Nephron (organoid): ENCODE results near the gene IL2RG.
A peak's percentile ranks its signal among the peaks of the same experiment; 100 is the strongest.

Experiments
- H3K27ac Mint-ChIP-seq, 3 experiments: 2 replicates each; pipeline ENCODE4 v1.8.0; 2020; ENCODE audit warnings: mixed read lengths in 3 of 3, mild to moderate bottlenecking in 2 of 3, moderate library complexity in 1 of 3
- H3K27me3 Mint-ChIP-seq: 2 replicates; pipeline ENCODE4 v1.8.0; 2021; ENCODE audit warnings: low read depth, mild to moderate bottlenecking, moderate library complexity, mixed read lengths
- H3K36me3 Mint-ChIP-seq: 2 replicates; pipeline ENCODE4 v1.8.0; 2020; ENCODE audit warnings: low read depth, mixed read lengths
- H3K4me1 Mint-ChIP-seq: 2 replicates; pipeline ENCODE4 v1.8.0; 2020; ENCODE audit warnings: mixed read lengths
- H3K4me3 Mint-ChIP-seq, 3 experiments: 2 replicates each; pipeline ENCODE4 v1.8.0; 2020; ENCODE audit warnings: mild to moderate bottlenecking in 3 of 3, mixed read lengths in 3 of 3, moderate library complexity in 2 of 3
- H3K9me3 Mint-ChIP-seq: 2 replicates; pipeline ENCODE4 v1.8.0; 2020; ENCODE audit warnings: mixed read lengths
- CTCF ChIP-seq, 3 experiments: fragments of 200-600 bp; sonication (generic); IDR thresholded peaks; one replicate each; pipeline ENCODE4 v1.5.0; 2021; ENCODE audit warnings: antibody characterized with exemption in 3 of 3; ENCODE audit not compliant: unreplicated experiment in 3 of 3

IL2RG gene

GRCh38 chrX:71111141-71111843 is at the start of gene IL2RG:
IL2RG (minus strand) TSS chrX:71111577; CDS start chrX:71111539, 38 bp downstream.
- no peak within 1 kb of the TSS for H3K27ac Mint-ChIP-seq
- no peaks in the 10 kb centered on the region for H3K36me3 Mint-ChIP-seq
- no peak for TF ChIP-seq CTCF (IDR thresholded peaks at IDR 0.05; ENCODE audit: unreplicated experiment in 3 of 3)
- H3K9me3 Mint-ChIP-seq: peaks cover 3% of the 10 kb centered on the region
- peaks cover 31% of the 10 kb centered on the region for H3K4me1 Mint-ChIP-seq
- H3K27me3 Mint-ChIP-seq: no peaks in the 10 kb centered on the region
- peak within 1 kb of the TSS in 1 of 3 experiments; percentile 26 for H3K4me3 Mint-ChIP-seq

GRCh38 chrX:71160475-71160874 is 49.1 kb upstream of the IL2RG start:
- H3K36me3 Mint-ChIP-seq: no peaks in the 10 kb centered on the region
- H3K4me3 Mint-ChIP-seq: no peak overlapping the region
- H3K4me1 Mint-ChIP-seq: no peaks in the 10 kb centered on the region
- no peak overlapping the region for H3K27ac Mint-ChIP-seq
- TF ChIP-seq CTCF (IDR thresholded peaks at IDR 0.05; ENCODE audit: unreplicated experiment in 3 of 3): no peak
- H3K9me3 Mint-ChIP-seq: peaks cover 9% of the 10 kb centered on the region
- H3K27me3 Mint-ChIP-seq: no peaks in the 10 kb centered on the region

- no peak for TF ChIP-seq CTCF (IDR thresholded peaks at IDR 0.05; ENCODE audit: unreplicated experiment in 3 of 3)
- no peak overlapping the region for H3K27ac Mint-ChIP-seq
- no peaks in the 10 kb centered on the region for H3K27me3 Mint-ChIP-seq
- H3K9me3 Mint-ChIP-seq: peaks cover 9% of the 10 kb centered on the region
- no peaks in the 10 kb centered on the region for H3K4me1 Mint-ChIP-seq
- H3K4me3 Mint-ChIP-seq: no peak overlapping the region
- H3K36me3 Mint-ChIP-seq: no peaks in the 10 kb centered on the region
Measured at GRCh38 chrX:71159335-71159734, 48.0 kb upstream of the IL2RG start.

GRCh38 chrX:71158603-71159002 is 47.2 kb upstream of the IL2RG start:
- TF ChIP-seq CTCF (IDR thresholded peaks at IDR 0.05; ENCODE audit: unreplicated experiment in 3 of 3): no peak
- Mint-ChIP-seq H3K36me3 (no peaks in the 10 kb centered on the region), H3K27me3 (no peaks in the 10 kb centered on the region), H3K27ac (peak overlapping the region in 1 of 3 experiments; percentile 3), H3K4me3 (no peak overlapping the region), H3K4me1 (no peaks in the 10 kb centered on the region), H3K9me3 (peaks cover 6% of the 10 kb centered on the region)

- H3K27me3 Mint-ChIP-seq: no peaks in the 10 kb centered on the region
- peaks cover 10% of the 10 kb centered on the region for H3K9me3 Mint-ChIP-seq
- H3K36me3 Mint-ChIP-seq: no peaks in the 10 kb centered on the region
- no peak for TF ChIP-seq CTCF (IDR thresholded peaks at IDR 0.05; ENCODE audit: unreplicated experiment in 3 of 3)
- no peak overlapping the region for H3K4me3 Mint-ChIP-seq
- H3K4me1 Mint-ChIP-seq: no peaks in the 10 kb centered on the region
- no peak overlapping the region for H3K27ac Mint-ChIP-seq
Measured at GRCh38 chrX:71154641-71155040, 43.3 kb upstream of the IL2RG start.

GRCh38 chrX:71154196-71154595 is 42.8 kb upstream of the IL2RG start:
- H3K4me3 Mint-ChIP-seq: no peak overlapping the region
- peaks cover 10% of the 10 kb centered on the region for H3K9me3 Mint-ChIP-seq
- H3K27me3 Mint-ChIP-seq: no peaks in the 10 kb centered on the region
- no peak overlapping the region for H3K27ac Mint-ChIP-seq
- no peaks in the 10 kb centered on the region for H3K4me1 Mint-ChIP-seq
- TF ChIP-seq CTCF (IDR thresholded peaks at IDR 0.05; ENCODE audit: unreplicated experiment in 3 of 3): no peak
- no peaks in the 10 kb centered on the region for H3K36me3 Mint-ChIP-seq
